OCI-LY7 (cell line): ENCODE results near the gene CKMT2. TPM values are rescaled to one million over a fixed set of nuclear protein-coding genes. Genes with fewer than 3 reads are reported as not detected.

Experiments
- BruUV-seq: library from RNA; stranded (reverse); fragments of 400-500 nt; replicated peaks from 2 replicates; lab custom pipeline; 2021; lab: Mats Ljungman, UMichigan
- CTCF ChIA-PET: fragments of 300-600 bp; sonication (Branson Sonifier 250); formaldehyde crosslinking; loops from one replicate; lab custom pipeline; 2022; ENCODE audit warnings: antibody characterized with exemption; ENCODE audit not compliant: unreplicated experiment; lab: Charles Lee
- POLR2A ChIA-PET: fragments of 300-600 bp; sonication (Branson Sonifier 250); formaldehyde crosslinking; loops from one replicate; lab custom pipeline; 2022; ENCODE audit warnings: antibody characterized with exemption; lab: Charles Lee
- DNase-seq: peaks from one replicate; pipeline ENCODE4 v3.0.0-alpha.2; 2015; ENCODE audit warnings: low spot score
- H2AFZ ChIP-seq: fragments of 200-600 bp; sonication (generic), shearing (Covaris generic); 2 replicates; pipeline ENCODE4 v1.6.1; 2014; ENCODE audit warnings: mild to moderate bottlenecking, antibody characterized with exemption, low read length, moderate library complexity
- H3K27ac ChIP-seq: fragments of 200-600 bp; sonication (generic); 2 replicates; pipeline ENCODE4 v1.5.1; 2014; ENCODE audit warnings: mixed run types, low read depth, mild to moderate bottlenecking, moderate library complexity, low read length, inconsistent platforms; ENCODE audit not compliant: poor library complexity, severe bottlenecking
- H3K36me3 ChIP-seq: fragments of 200-600 bp; sonication (generic); 2 replicates; pipeline ENCODE4 v1.6.1; 2014; ENCODE audit warnings: mild to moderate bottlenecking, antibody characterized with exemption, low read length, moderate library complexity, mixed read lengths; ENCODE audit not compliant: insufficient read depth
- H3K4me1 ChIP-seq: fragments of 200-600 bp; sonication (generic); 2 replicates; pipeline ENCODE4 v1.5.1; 2014; ENCODE audit warnings: mild to moderate bottlenecking, low read length; ENCODE audit not compliant: insufficient read depth, poor library complexity, severe bottlenecking
- H3K4me2 ChIP-seq: fragments of 200-600 bp; sonication (generic); 2 replicates; pipeline ENCODE4 v1.6.1; 2014; ENCODE audit warnings: mild to moderate bottlenecking, low read length
- H3K4me3 ChIP-seq: fragments of 200-600 bp; sonication (generic); 2 replicates; pipeline ENCODE4 v1.5.1; 2014; ENCODE audit warnings: mild to moderate bottlenecking, low read depth, low read length; ENCODE audit not compliant: poor library complexity, severe bottlenecking
- H3K79me2 ChIP-seq: fragments of 200-600 bp; sonication (generic); 2 replicates; pipeline ENCODE4 v1.6.1; 2016; ENCODE audit warnings: low read depth, mild to moderate bottlenecking, low read length, moderate library complexity, mixed read lengths; ENCODE audit not compliant: insufficient read depth
- H3K9me2 ChIP-seq: fragments of 200-600 bp; sonication (generic); 2 replicates; pipeline ENCODE4 v1.6.1; 2016; ENCODE audit warnings: mild to moderate bottlenecking, low read length, mixed read lengths; ENCODE audit not compliant: insufficient read depth
- H3K9me3 ChIP-seq: fragments of 200-600 bp; sonication (generic); 2 replicates; pipeline ENCODE4 v1.6.1; 2014; ENCODE audit warnings: mild to moderate bottlenecking, mixed run types, low read length, mixed read lengths
- H4K20me1 ChIP-seq: fragments of 200-600 bp; sonication (generic); 2 replicates; pipeline ENCODE4 v1.6.1; 2014; ENCODE audit warnings: mild to moderate bottlenecking, antibody characterized with exemption, low read length, moderate library complexity, mixed read lengths; ENCODE audit not compliant: insufficient read depth
- CTCF ChIP-seq: fragments of 200-600 bp; sonication (generic); conservative IDR thresholded peaks from 2 replicates; pipeline ENCODE4 v1.5.1; 2014; ENCODE audit warnings: mild to moderate bottlenecking, antibody characterized with exemption, low read length, moderate library complexity, mixed read lengths
- EZH2phosphoT487 ChIP-seq: fragments of 200-600 bp; sonication (generic); IDR thresholded peaks from 2 replicates; pipeline ENCODE4 v1.6.1; 2018; ENCODE audit warnings: low read depth, borderline replicate concordance, mild to moderate bottlenecking, mixed run types, antibody characterized with exemption, low read length, moderate library complexity, mixed read lengths
- intact Hi-C: fragments of 100-400 bp; cut with micrococcal nuclease; formaldehyde crosslinking; loops from one replicate; pipeline ENCODE4 v1.10.0; 2022; ENCODE audit not compliant: unreplicated experiment
- total RNA-seq, 2 experiments: library from RNA; depleted of rRNA in 1 of 2; stranded (reverse); fragments of >200 nt in 1 of 2; shearing (Covaris generic) in 1 of 2; gene quantifications; 2 replicates each; pipeline ENCODE4 v1.2.3, GENCODE V29; 2014 to 2022

CKMT2 gene
- total RNA-seq, 2 experiments from 2014 or later: not detected

- Histone ChIP-seq H3K4me1 (peaks cover 22% of the 10 kb centered on the region), H3K27ac (peak overlapping the region; percentile 45), H3K9me3 (no peaks in the 10 kb centered on the region), H3K36me3 (peaks cover 3% of the 10 kb centered on the region; the same call in 1 of the 2 replicates), H3K4me2 (peak overlapping the region; percentile 83), H3K79me2 (peaks cover 12% of the 10 kb centered on the region; the same call in 1 of the 2 replicates), H4K20me1 (no peaks in the 10 kb centered on the region), H3K9me2 (no peaks in the 10 kb centered on the region), H3K4me3 (peak overlapping the region; percentile 77), H2AFZ (peak overlapping the region; percentile 91)
- intact Hi-C loops: loop anchor here (5.0 kb wide), 1 partner anchor 551 kb away; no protein-coding TSS in a partner anchor
- no peak for DNase-seq
- TF ChIP-seq CTCF: no peak
- TF ChIP-seq EZH2phosphoT487: no peak
- POLR2A ChIA-PET: interaction anchor here (0.7 to 1.5 kb wide), 2 partner anchors 10 to 121 kb away, joined by 3 read pairs; no protein-coding TSS in a partner anchor
- BruUV-seq: TSS peak; percentile 81
- CTCF ChIA-PET: no interaction called here
Measured at GRCh38 chr5:81300921-81301270, 67.8 kb downstream of the CKMT2 start.

- peak; percentile 96 for DNase-seq
- intact Hi-C loops: loop anchor here (5.0 kb wide), 1 partner anchor 551 kb away; no protein-coding TSS in a partner anchor
- CTCF ChIA-PET: interaction anchor here (0.5 kb wide), 1 partner anchor 60 kb away, joined by 3 read pairs; no protein-coding TSS in a partner anchor
- peaks cover 3% of the 10 kb centered on the region; the same call in 1 of the 2 replicates for H3K36me3 ChIP-seq
- H3K79me2 ChIP-seq: peaks cover 12% of the 10 kb centered on the region; the same call in 1 of the 2 replicates
- H3K4me1 ChIP-seq: peaks cover 22% of the 10 kb centered on the region
- peak within 1 kb of the TSS; percentile 77 for H3K4me3 ChIP-seq
- H3K4me2 ChIP-seq: peak within 1 kb of the TSS; percentile 84
- peak within 1 kb of the TSS; percentile 45 for H3K27ac ChIP-seq
- H3K9me3 ChIP-seq: no peaks in the 10 kb centered on the region
- TSS peak; percentile 65 for BruUV-seq
- TF ChIP-seq EZH2phosphoT487 (no peak), CTCF (0 out of 2 replicates have a peak, but pooled peaks have one; percentile 24)
- POLR2A ChIA-PET: interaction anchor here (0.5 to 2.7 kb wide), 9 partner anchors 8 to 976 kb away, joined by 3 to 14 read pairs (median 3); no protein-coding TSS in a partner anchor
- no peaks in the 10 kb centered on the region for H3K9me2 ChIP-seq
- peak within 1 kb of the TSS; percentile 91 for H2AFZ ChIP-seq
- no peaks in the 10 kb centered on the region for H4K20me1 ChIP-seq
Measured at GRCh38 chr5:81301271-81302015, 68.3 kb downstream of the CKMT2 start, which contains the start of gene ZCCHC9. TSS of gene ZCCHC9 (plus strand) at chr5:81301587. CDS start at chr5:81304758, 3,171 bp downstream.
